HCT116 (cell line): ENCODE data around the gene OSBP2. TPM values are rescaled to one million over a fixed set of nuclear protein-coding genes. Genes with fewer than 3 reads are reported as not detected.
A peak's percentile ranks its signal among the peaks of the same experiment; 100 is the strongest.

Source experiments
- ATAC-seq: fragments of 200-7000 bp; cut with Tn5 transposase; 2 replicates; pipeline ENCODE4 v1.9.1; 2020; ENCODE audit warnings: mild to moderate bottlenecking, moderate library complexity
- BruUV-seq: library from RNA; stranded (reverse); fragments of 400-500 nt; replicated peaks from 2 replicates; lab custom pipeline; 2021; lab: Mats Ljungman, UMichigan
- CTCF ChIA-PET: fragments of 300-600 bp; sonication (Branson Sonifier 250); formaldehyde crosslinking; loops from one replicate; lab custom pipeline; 2021; ENCODE audit warnings: antibody characterized with exemption; lab: Charles Lee
- POLR2A ChIA-PET: fragments of 300-600, 350-600 bp; sonication (Branson Sonifier 250); formaldehyde crosslinking; loops from one replicate; lab custom pipeline; 2021; ENCODE audit warnings: antibody characterized with exemption; lab: Charles Lee
- RAD21 ChIA-PET, 2 experiments: fragments of 300-600 bp; sonication (Branson Sonifier 250); formaldehyde crosslinking; loops; one replicate each; lab custom pipeline; 2023; ENCODE audit warnings: low total read pairs in 2 of 2; ENCODE audit not compliant: uncharacterized antibody in 2 of 2, unreplicated experiment in 2 of 2, low non-redundant PET in 1 of 2; lab: Charles Lee
- DNase-seq: peaks from one replicate; pipeline ENCODE4 v3.0.0-alpha.2; 2010; ENCODE audit warnings: low read depth, low spot score
- H2AFZ ChIP-seq: fragments of 200-600 bp; shearing (Covaris generic), sonication (generic); 2 replicates; pipeline ENCODE4 v1.6.1; 2017; ENCODE audit warnings: low read depth, mixed run types, mixed read lengths, antibody characterized with exemption, low read length; ENCODE audit not compliant: poor library complexity, severe bottlenecking
- H3K27ac ChIP-seq: 2 replicates; pipeline ENCODE4 v1.5.1; 2012; ENCODE audit warnings: low read depth, low read length
- H3K27me3 ChIP-seq: fragments of 200-600 bp; sonication (generic); 2 replicates; pipeline ENCODE4 v1.6.1; 2016; ENCODE audit warnings: mixed run types, low read length, mixed read lengths; ENCODE audit not compliant: insufficient read depth
- H3K36me3 ChIP-seq, 2 experiments: fragments of 200-500 bp in 1 of 2; fragments of 200-600 bp in 1 of 2; sonication (Bioruptor generic) in 1 of 2; sonication (generic) in 1 of 2; 2 replicates each; pipeline versions ENCODE4 v1.5.1 to v1.6.1; 2014 to 2016; ENCODE audit warnings: low read length in 2 of 2, inconsistent platforms in 1 of 2, mixed read lengths in 1 of 2, mixed run types in 1 of 2; ENCODE audit not compliant: insufficient read depth in 2 of 2, control insufficient read depth in 1 of 2
- H3K4me1 ChIP-seq, 2 experiments: fragments of 200-600 bp in 1 of 2; sonication (generic) in 1 of 2; 2 replicates each; pipeline versions ENCODE4 v1.5.1 to v1.6.1; 2012 to 2017; ENCODE audit warnings: low read length in 2 of 2, inconsistent platforms in 1 of 2, mild to moderate bottlenecking in 1 of 2, mixed read lengths in 1 of 2, mixed run types in 1 of 2, moderate library complexity in 1 of 2; ENCODE audit not compliant: insufficient read depth in 2 of 2, control insufficient read depth in 1 of 2
- H3K4me2 ChIP-seq: fragments of 200-600 bp; sonication (generic); 2 replicates; pipeline ENCODE4 v1.6.1; 2017; ENCODE audit warnings: mixed run types, low read length, mixed read lengths
- H3K4me3 ChIP-seq, 2 experiments: fragments of 200-600 bp in 1 of 2; sonication (generic) in 1 of 2; replicated peaks in 1 of 2; 2 replicates each; pipeline ENCODE4 v1.5.1; 2011 to 2016; ENCODE audit warnings: low read length in 2 of 2, control low read depth in 1 of 2, low read depth in 1 of 2, mild to moderate bottlenecking in 1 of 2, mixed read lengths in 1 of 2, mixed run types in 1 of 2
- H3K79me2 ChIP-seq: fragments of 200-600 bp; sonication (generic); 2 replicates; pipeline ENCODE4 v1.6.1; 2017; ENCODE audit warnings: mild to moderate bottlenecking, mixed run types, low read length, moderate library complexity, mixed read lengths; ENCODE audit not compliant: insufficient read depth
- H3K9ac ChIP-seq: fragments of 200-600 bp; sonication (generic); 2 replicates; pipeline ENCODE4 v1.6.1; 2016; ENCODE audit warnings: low read length, mixed read lengths
- H3K9me2 ChIP-seq: fragments of 200-600 bp; sonication (generic), shearing (Covaris generic); 2 replicates; pipeline ENCODE4 v1.6.1; 2017; ENCODE audit warnings: mixed run types, mild to moderate bottlenecking, moderate library complexity; ENCODE audit not compliant: insufficient read depth
- H3K9me3 ChIP-seq, 2 experiments: fragments of 200-500 bp in 1 of 2; fragments of 200-600 bp in 1 of 2; sonication (Bioruptor generic) in 1 of 2; sonication (generic) in 1 of 2; 2 replicates each; pipeline ENCODE4 v1.6.1; 2014 to 2017; ENCODE audit warnings: low read length in 2 of 2, mixed read lengths in 2 of 2, inconsistent platforms in 1 of 2, low read depth in 1 of 2, mild to moderate bottlenecking in 1 of 2, mixed run types in 1 of 2, moderate library complexity in 1 of 2; ENCODE audit not compliant: control insufficient read depth in 1 of 2, insufficient read depth in 1 of 2
- H4K20me1 ChIP-seq: fragments of 200-600 bp; sonication (generic), shearing (Covaris generic); 2 replicates; pipeline ENCODE4 v1.6.1; 2017; ENCODE audit warnings: mixed run types, mild to moderate bottlenecking, moderate library complexity; ENCODE audit not compliant: insufficient read depth
- CTCF ChIP-seq, 3 experiments: fragments of 200-600 bp in 1 of 3; sonication (generic) in 1 of 3; IDR thresholded peaks in 2 of 3; conservative IDR thresholded peaks in 1 of 3; 2 replicates each; pipeline ENCODE4 v1.5.1; 2012 to 2017; ENCODE audit warnings: low read depth in 2 of 3, low read length in 2 of 3, antibody characterized with exemption in 1 of 3, borderline replicate concordance in 1 of 3, control low read depth in 1 of 3, mild to moderate bottlenecking in 1 of 3, mixed read lengths in 1 of 3, mixed run types in 1 of 3, moderate library complexity in 1 of 3; ENCODE audit not compliant: insufficient read depth in 1 of 3
- EZH2 ChIP-seq: fragments of 200-600 bp; sonication (generic); IDR thresholded peaks from 2 replicates; pipeline ENCODE4 v1.6.1; 2017; ENCODE audit warnings: antibody characterized with exemption, mixed run types
- RAD21 ChIP-seq: IDR thresholded peaks from 2 replicates; pipeline ENCODE4 v1.6.1; 2012; ENCODE audit warnings: low read depth, mild to moderate bottlenecking
- intact Hi-C: fragments of 100-400 bp; cut with micrococcal nuclease; formaldehyde crosslinking; loops from 2 replicates; pipeline ENCODE4 v1.10.0; 2022
- total RNA-seq: library from RNA; stranded (reverse); gene quantifications from one replicate; pipeline ENCODE4 v1.2.1, GENCODE V29; 2021; ENCODE audit not compliant: unreplicated experiment
- TF ChIP-seq, protein P1 (sequence below): IDR thresholded peaks from 2 replicates; pipeline ENCODE4 v1.6.1; 2012; ENCODE audit warnings: low read depth

OSBP2 gene
- total RNA-seq, 1 experiment from 2014 or later = 12.9 TPM

- intact Hi-C loops = loop anchor here (1.0 to 10.0 kb wide), 3 partner anchors 121 to 310 kb away; partner anchors contain the start of gene TCN2
- BruUV-seq = no TSS peak
- H3K79me2 ChIP-seq = no peaks in the 10 kb centered on the region
- H3K9me2 ChIP-seq = no peaks in the 10 kb centered on the region
- no peak overlapping the region for H3K4me3 ChIP-seq
- no peaks in the 10 kb centered on the region for H3K36me3 ChIP-seq
- H3K9ac ChIP-seq = no peak overlapping the region
- ChIA-PET RAD21 (interaction anchor here (0.7 to 2.5 kb wide), 7 partner anchors 53 to 149 kb away, joined by 3 to 27 read pairs (median 5); partner anchors contain the start of genes SLC35E4 (in 2 of the 2) and TCN2 (in 1 of the 2)), POLR2A (interaction anchor here (1.3 to 1.9 kb wide), 2 partner anchors 120 to 310 kb away, joined by 3 to 15 read pairs; partner anchors contain the start of gene SLC35E4), CTCF (interaction anchor here (0.8 to 2.5 kb wide), 16 partner anchors 8 to 310 kb away, joined by 3 to 95 read pairs (median 5); partner anchors contain the start of genes PES1, SLC35E4 and TCN2)
- H3K27me3 ChIP-seq = no peaks in the 10 kb centered on the region
- no peaks in the 10 kb centered on the region for H4K20me1 ChIP-seq
- no peaks in the 10 kb centered on the region for H3K9me3 ChIP-seq
- no peak overlapping the region for H3K4me2 ChIP-seq
- no peak overlapping the region for H2AFZ ChIP-seq
- H3K4me1 ChIP-seq = peaks cover 0 to 6% of the 10 kb centered on the region in 2 experiments; a peak in 1 of 4 replicates
- peak; percentile 66 for DNase-seq
- peak; percentile 96 for ATAC-seq
- peak; percentile 97 for TF ChIP-seq RAD21
- TF ChIP-seq, protein P1, sequence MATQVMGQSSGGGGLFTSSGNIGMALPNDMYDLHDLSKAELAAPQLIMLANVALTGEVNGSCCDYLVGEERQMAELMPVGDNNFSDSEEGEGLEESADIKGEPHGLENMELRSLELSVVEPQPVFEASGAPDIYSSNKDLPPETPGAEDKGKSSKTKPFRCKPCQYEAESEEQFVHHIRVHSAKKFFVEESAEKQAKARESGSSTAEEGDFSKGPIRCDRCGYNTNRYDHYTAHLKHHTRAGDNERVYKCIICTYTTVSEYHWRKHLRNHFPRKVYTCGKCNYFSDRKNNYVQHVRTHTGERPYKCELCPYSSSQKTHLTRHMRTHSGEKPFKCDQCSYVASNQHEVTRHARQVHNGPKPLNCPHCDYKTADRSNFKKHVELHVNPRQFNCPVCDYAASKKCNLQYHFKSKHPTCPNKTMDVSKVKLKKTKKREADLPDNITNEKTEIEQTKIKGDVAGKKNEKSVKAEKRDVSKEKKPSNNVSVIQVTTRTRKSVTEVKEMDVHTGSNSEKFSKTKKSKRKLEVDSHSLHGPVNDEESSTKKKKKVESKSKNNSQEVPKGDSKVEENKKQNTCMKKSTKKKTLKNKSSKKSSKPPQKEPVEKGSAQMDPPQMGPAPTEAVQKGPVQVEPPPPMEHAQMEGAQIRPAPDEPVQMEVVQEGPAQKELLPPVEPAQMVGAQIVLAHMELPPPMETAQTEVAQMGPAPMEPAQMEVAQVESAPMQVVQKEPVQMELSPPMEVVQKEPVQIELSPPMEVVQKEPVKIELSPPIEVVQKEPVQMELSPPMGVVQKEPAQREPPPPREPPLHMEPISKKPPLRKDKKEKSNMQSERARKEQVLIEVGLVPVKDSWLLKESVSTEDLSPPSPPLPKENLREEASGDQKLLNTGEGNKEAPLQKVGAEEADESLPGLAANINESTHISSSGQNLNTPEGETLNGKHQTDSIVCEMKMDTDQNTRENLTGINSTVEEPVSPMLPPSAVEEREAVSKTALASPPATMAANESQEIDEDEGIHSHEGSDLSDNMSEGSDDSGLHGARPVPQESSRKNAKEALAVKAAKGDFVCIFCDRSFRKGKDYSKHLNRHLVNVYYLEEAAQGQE = no peak
- TF ChIP-seq EZH2 = no peak
- peak; percentile 80 to 87 (median 82) for TF ChIP-seq CTCF (IDR thresholded peaks at IDR 0.05 in 2 of 3, conservative IDR thresholded peaks at IDR 0.05 in 1 of 3; ENCODE audit: borderline replicate concordance in 1 of 3, insufficient read depth in 1 of 3, low read depth in 2 of 3, low read length in 2 of 3)
- no peak overlapping the region for H3K27ac ChIP-seq
Measured at GRCh38 chr22:30754971-30755758, 60.5 kb downstream of the OSBP2 start.
